Adrenal gland (tissue), 12 donors: ENCODE data around the gene TTLL10. TPM values are rescaled to one million over a fixed set of nuclear protein-coding genes. Genes with fewer than 3 reads are reported as not detected.

Source experiments
- DNase-seq, 7 donors: peaks; one replicate each; pipeline ENCODE4 v3.0.0-alpha.2; 2019 to 2020
- H3K27ac ChIP-seq, 5 donors: fragments of 200-600 bp; sonication (generic) in 4 of 5; 1 replicate in 3 of 5; 2 replicates in 2 of 5; pipeline versions ENCODE4 v1.5.1 to v1.8.0; 2016 to 2020; ENCODE audit warnings: mild to moderate bottlenecking in 1 of 5
- H3K27me3 ChIP-seq: fragments of 200-600 bp; 2 replicates; pipeline ENCODE4 v1.8.0; 2021
- H3K36me3 ChIP-seq, 2 donors: fragments of 200-600 bp; replicated peaks in 1 of 2; 1 replicate in 1 of 2; 2 replicates in 1 of 2; pipeline versions ENCODE4 v1.5.1 to v1.8.0; 2018 to 2022
- H3K4me1 ChIP-seq, 2 donors: fragments of 200-600 bp; replicated peaks in 1 of 2; 1 replicate in 1 of 2; 2 replicates in 1 of 2; pipeline versions ENCODE4 v1.5.1 to v1.8.0; 2018 to 2021
- H3K4me3 ChIP-seq, 4 donors: fragments of 200-600 bp; sonication (generic) in 3 of 4; one replicate each; pipeline ENCODE4 v1.5.1; 2016 to 2018
- H3K9me3 ChIP-seq, 3 donors: fragments of 200-600 bp; sonication (generic) in 1 of 3; replicated peaks in 1 of 3; 1 replicate in 2 of 3; 2 replicates in 1 of 3; pipeline versions ENCODE4 v1.5.1 to v1.8.0; 2016 to 2021
- POLR2A ChIP-seq, 2 donors: fragments of 450-650 bp; IDR thresholded peaks; one replicate each; pipeline ENCODE4 v1.6.1; 2017; ENCODE audit warnings: antibody characterized with exemption in 2 of 2, mild to moderate bottlenecking in 2 of 2, moderate library complexity in 1 of 2
- WGBS, 4 donors: extraction: QIAGEN DNeasy Blood & Tissue Kit in 2 of 4; methylation state at CpG; one replicate each; pipeline versions ENCODE4 v1.1.5 to v1.1.7; 2013 to 2017; 5-methylcytosine and 5-hydroxymethylcytosine counted together
- intact Hi-C, 2 donors: fragments of 100-400 bp; cut with DNase I; formaldehyde crosslinking; loops; one replicate each; pipeline versions ENCODE4 v1.14.1 to v1.15.0; 2022 to 2023
- polyA plus RNA-seq, 3 donors: library from polyadenylated mRNA; stranded (reverse); fragments of 200-250 nt in 2 of 3; fragments of 350-450 nt in 1 of 3; fragmentation: Illumina TruSeq in 1 of 3; extraction: RNeasy Lipid Tissue Mini Kit (QIAGEN cat#74804) in 1 of 3; gene quantifications; one replicate each; pipeline ENCODE4 v1.2.3, GENCODE V29; 2013 to 2014
- total RNA-seq, 9 donors: library from RNA; depleted of rRNA in 4 of 9; stranded (reverse); fragments of >200 nt in 4 of 9; fragments of 120-200 nt in 1 of 9; fragmentation: NEBNext Ultra II Directional in 1 of 9; extraction: Animal tissue kit (Norgen Biotek cat#: 25700) in 1 of 9; gene quantifications; one replicate each; pipeline versions ENCODE4 v1.1.0 to v1.2.4, GENCODE V29; 2013 to 2023
- TF ChIP-seq, protein P1 (sequence below), 6 experiments: fragments of 450-650 bp in 4 of 6; fragments of 200-600 bp in 2 of 6; sonication (generic) in 1 of 6; IDR thresholded peaks; 1 replicate in 5 of 6; 2 replicates in 1 of 6; pipeline versions ENCODE4 v1.5.1 to v1.8.0; 2016 to 2021; ENCODE audit warnings: antibody characterized with exemption in 6 of 6, mild to moderate bottlenecking in 2 of 6, moderate library complexity in 1 of 6
- donor health status: healthy with polysubstance abuse.
- donor health status: Bipolar disorder and iron deficiency.
- donor health status: DM: yes; HTN: yes; CAD: no.
- donor health status: DM: no; HTN: no; CAD: no.
- donor health status: DM: no; HTN: no; CAD: no.
- donor health status: DM: yes; HTN: yes; CAD: no.

The TTLL10 gene
- total and polyA plus RNA-seq, 12 donors, result 0.32 to 0.44 TPM; not detected in 10

DNA sequence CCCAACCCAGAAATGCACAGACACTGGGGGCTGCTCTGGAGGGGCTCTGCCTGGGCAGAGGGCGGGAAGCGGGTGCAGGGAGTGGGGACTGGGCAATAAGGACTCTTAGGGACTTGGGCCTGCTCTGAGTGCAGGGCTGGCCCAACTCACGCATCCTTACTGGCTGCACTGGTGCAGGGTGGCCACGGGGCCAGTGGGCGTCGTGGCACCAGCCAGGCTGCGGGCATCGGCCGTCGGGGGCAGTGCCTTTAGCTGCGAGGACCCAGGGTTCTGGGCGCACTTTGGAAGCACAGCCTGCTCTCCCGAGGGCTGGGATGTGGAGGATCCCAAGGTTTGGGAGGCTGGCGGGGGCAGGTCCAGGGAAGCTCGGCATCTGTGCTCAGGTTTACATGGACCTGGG, 27.1 kb upstream of the TTLL10 start:
- TF ChIP-seq, protein P1, sequence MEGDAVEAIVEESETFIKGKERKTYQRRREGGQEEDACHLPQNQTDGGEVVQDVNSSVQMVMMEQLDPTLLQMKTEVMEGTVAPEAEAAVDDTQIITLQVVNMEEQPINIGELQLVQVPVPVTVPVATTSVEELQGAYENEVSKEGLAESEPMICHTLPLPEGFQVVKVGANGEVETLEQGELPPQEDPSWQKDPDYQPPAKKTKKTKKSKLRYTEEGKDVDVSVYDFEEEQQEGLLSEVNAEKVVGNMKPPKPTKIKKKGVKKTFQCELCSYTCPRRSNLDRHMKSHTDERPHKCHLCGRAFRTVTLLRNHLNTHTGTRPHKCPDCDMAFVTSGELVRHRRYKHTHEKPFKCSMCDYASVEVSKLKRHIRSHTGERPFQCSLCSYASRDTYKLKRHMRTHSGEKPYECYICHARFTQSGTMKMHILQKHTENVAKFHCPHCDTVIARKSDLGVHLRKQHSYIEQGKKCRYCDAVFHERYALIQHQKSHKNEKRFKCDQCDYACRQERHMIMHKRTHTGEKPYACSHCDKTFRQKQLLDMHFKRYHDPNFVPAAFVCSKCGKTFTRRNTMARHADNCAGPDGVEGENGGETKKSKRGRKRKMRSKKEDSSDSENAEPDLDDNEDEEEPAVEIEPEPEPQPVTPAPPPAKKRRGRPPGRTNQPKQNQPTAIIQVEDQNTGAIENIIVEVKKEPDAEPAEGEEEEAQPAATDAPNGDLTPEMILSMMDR (IDR thresholded peaks at IDR 0.05), result no peak
- TF ChIP-seq POLR2A (IDR thresholded peaks at IDR 0.05), result no peak
- H3K9me3 ChIP-seq, result no peaks in the 10 kb centered on the region
- no peaks in the 10 kb centered on the region for H3K4me1 ChIP-seq
- no peaks in the 10 kb centered on the region for H3K27me3 ChIP-seq
- intact Hi-C loops, result no loop called here
- DNase-seq, result no peak
- H3K36me3 ChIP-seq, result no peaks in the 10 kb centered on the region
- no peak overlapping the region for H3K27ac ChIP-seq
- WGBS, 4 donors, result 88 to 93% (median 92%) methylated on average over 9 to 15 of the region's 15 CpGs
- H3K4me3 ChIP-seq, result no peak overlapping the region

GRCh38 chr1:1148061-1148460, 25.6 kb upstream of the TTLL10 start:
- Histone ChIP-seq H3K9me3 (no peaks in the 10 kb centered on the region), H3K27ac (no peak overlapping the region), H3K4me1 (no peaks in the 10 kb centered on the region), H3K36me3 (no peaks in the 10 kb centered on the region), H3K4me3 (no peak overlapping the region), H3K27me3 (no peaks in the 10 kb centered on the region)
- 87 to 90% (median 88%) methylated on average over 10 to 13 of the region's 13 CpGs for WGBS, 4 donors
- no peak for DNase-seq
- intact Hi-C loops, result no loop called here
- TF ChIP-seq, protein P1 (IDR thresholded peaks at IDR 0.05), result no peak
- no peak for TF ChIP-seq POLR2A (IDR thresholded peaks at IDR 0.05)

- 74 to 84% (median 81%) methylated on average over 22 to 24 of the region's 24 CpGs for WGBS, 4 donors
- Histone ChIP-seq H3K4me1 (no peaks in the 10 kb centered on the region), H3K36me3 (no peaks in the 10 kb centered on the region), H3K4me3 (no peak overlapping the region), H3K9me3 (no peaks in the 10 kb centered on the region), H3K27me3 (no peaks in the 10 kb centered on the region), H3K27ac (no peak overlapping the region)
- intact Hi-C loops, result no loop called here
- no peak for DNase-seq
- TF ChIP-seq POLR2A (IDR thresholded peaks at IDR 0.05), result no peak
These were observed 25.1 kb upstream of the TTLL10 start for GRCh38 chr1:1148569-1148968.

GRCh38 chr1:1149416-1149815, 24.3 kb upstream of the TTLL10 start:
- TF ChIP-seq, protein P1 (IDR thresholded peaks at IDR 0.05), result no peak
- TF ChIP-seq POLR2A (IDR thresholded peaks at IDR 0.05), result no peak

DNA sequence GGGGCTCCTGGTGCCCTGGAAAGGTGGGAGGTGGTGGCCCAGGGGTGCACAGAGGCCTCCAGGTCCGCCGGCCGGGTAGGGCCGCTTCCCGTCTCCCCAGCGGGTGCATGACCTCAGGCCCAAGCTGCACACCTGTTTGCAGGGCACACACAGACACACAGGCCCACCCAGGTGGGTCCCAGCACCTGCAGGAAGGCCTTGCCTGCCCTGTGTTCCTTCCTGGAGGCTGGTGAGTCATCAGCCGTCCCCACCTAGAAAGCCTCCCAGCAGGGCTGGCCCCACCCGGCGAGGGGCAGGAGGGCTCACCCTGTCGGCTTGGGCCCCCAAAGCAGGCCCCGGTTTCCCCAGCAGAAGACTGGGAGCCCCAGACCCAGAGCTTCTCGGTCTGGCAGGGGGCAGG, 23.6 kb upstream of the TTLL10 start:
- Histone ChIP-seq H3K27ac (no peak overlapping the region), H3K36me3 (no peaks in the 10 kb centered on the region), H3K27me3 (no peaks in the 10 kb centered on the region), H3K4me1 (no peaks in the 10 kb centered on the region), H3K9me3 (no peaks in the 10 kb centered on the region), H3K4me3 (no peak overlapping the region)
- TF ChIP-seq, protein P1 (IDR thresholded peaks at IDR 0.05), result no peak
- TF ChIP-seq POLR2A (IDR thresholded peaks at IDR 0.05), result no peak
- intact Hi-C loops, result no loop called here
- no peak for DNase-seq
- WGBS, 4 donors, result 69 to 82% (median 73%) methylated on average over 3 to 12 of the region's 12 CpGs

More at GRCh38 chr1:1149416-1149815, 24.3 kb upstream of the TTLL10 start:
- Histone ChIP-seq H3K4me1 (no peaks in the 10 kb centered on the region), H3K27me3 (no peaks in the 10 kb centered on the region), H3K36me3 (no peaks in the 10 kb centered on the region), H3K4me3 (no peak overlapping the region), H3K27ac (no peak overlapping the region), H3K9me3 (no peaks in the 10 kb centered on the region)
- intact Hi-C loops, result no loop called here
- DNase-seq, result no peak
- WGBS, 4 donors, result 75 to 83% (median 79%) methylated on average over 13 to 15 of the region's 15 CpGs
